KG1 (cell line): ENCODE results near the gene PSMD14.
A peak's percentile ranks its signal among the peaks of the same experiment; 100 is the strongest.

ENCODE experiments used
- DNase-seq: peaks from one replicate; lab custom pipeline; 2025; lab: John Stamatoyannopoulos, UW

Gene PSMD14

GRCh38 chr2:161418715-161419637, 110.8 kb downstream of the PSMD14 start:
- no peak for DNase-seq

GRCh38 chr2:161419638-161420190, 111.5 kb downstream of the PSMD14 start:
- DNase-seq: no peak

GRCh38 chr2:161420406-161421074, 112.3 kb downstream of the PSMD14 start:
- no peak for DNase-seq

GRCh38 chr2:161421686-161422085, 113.5 kb downstream of the PSMD14 start:
- DNase-seq: no peak

GRCh38 chr2:161422816-161423403, 114.7 kb downstream of the PSMD14 start:
- no peak for DNase-seq

GRCh38 chr2:161423421-161424393, 115.5 kb downstream of the PSMD14 start:
- no peak for DNase-seq

GRCh38 chr2:161424394-161424769, 116.2 kb downstream of the PSMD14 start:
- no peak for DNase-seq

GRCh38 chr2:161424891-161425727, 116.9 kb downstream of the PSMD14 start:
- DNase-seq: peak; percentile 41

- DNase-seq: no peak
Observed at GRCh38 chr2:161425728-161426454, 117.7 kb downstream of the PSMD14 start.

GRCh38 chr2:161426455-161426921, 118.3 kb downstream of the PSMD14 start:
- DNase-seq: no peak

GRCh38 chr2:161426922-161427663, 118.9 kb downstream of the PSMD14 start:
- no peak for DNase-seq

GRCh38 chr2:161427664-161428587, 119.7 kb downstream of the PSMD14 start:
- no peak for DNase-seq

GRCh38 chr2:161430386-161430785, 122.2 kb downstream of the PSMD14 start:
- no peak for DNase-seq

GRCh38 chr2:161432107-161432506, 123.9 kb downstream of the PSMD14 start:
- DNase-seq: no peak

GRCh38 chr2:161434118-161434517, 125.9 kb downstream of the PSMD14 start:
- DNase-seq: no peak

- DNase-seq: no peak
Observed at GRCh38 chr2:161436411-161436810, 128.2 kb downstream of the PSMD14 start.

- no peak for DNase-seq
Observed at GRCh38 chr2:161438598-161438997, 130.4 kb downstream of the PSMD14 start.

- no peak for DNase-seq
Observed at GRCh38 chr2:161445097-161445496, 136.9 kb downstream of the PSMD14 start.
